GM19324 (cell line): ENCODE data around the gene PGA3.
"Not testable (repeated sequence)": the region's sequence is repeated elsewhere in the genome, so short reads cannot be mapped to it uniquely, and the experiment has no call there.

Experiments
- ATAC-seq: cut with Tn5 transposase; IDR thresholded peaks from one replicate; pipeline ENCODE4 v1.9.1; 2021; ENCODE audit warnings: mild to moderate bottlenecking, moderate library complexity; ENCODE audit not compliant: unreplicated experiment, low FRiP score

Gene PGA3

DNA sequence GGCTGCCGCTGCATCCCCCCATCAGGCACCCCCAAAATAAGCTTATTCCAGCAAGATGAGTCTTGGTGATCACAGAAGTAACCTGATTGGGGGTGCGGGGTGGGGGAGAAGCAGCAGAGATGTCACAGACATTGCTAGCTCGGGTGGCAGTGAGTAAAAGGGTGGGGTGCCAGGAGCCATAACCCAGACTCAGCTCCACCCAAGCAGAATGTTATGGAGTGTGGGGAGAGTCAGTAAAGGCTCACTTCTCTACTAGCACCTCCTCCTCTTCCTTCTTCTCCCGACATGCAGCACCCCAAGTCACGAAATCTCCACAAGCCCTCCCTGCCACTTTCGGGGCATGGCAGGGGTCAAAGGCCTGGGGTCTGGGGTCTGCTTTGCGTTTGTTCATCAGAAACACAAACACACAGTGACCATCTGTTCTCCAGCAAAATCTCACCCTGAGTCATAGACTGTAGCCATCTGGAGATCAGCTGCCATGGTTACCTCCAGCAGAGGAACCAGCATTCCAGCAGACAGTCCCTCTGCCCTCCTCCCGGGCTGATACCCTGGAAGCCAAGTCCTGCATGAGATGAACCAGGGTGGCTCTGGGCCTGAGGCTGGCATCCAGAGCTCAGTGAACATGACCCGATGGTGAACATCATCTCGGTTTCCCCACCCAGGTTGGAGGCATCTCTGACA is 42.1 kb downstream of the PGA3 start:
- ATAC-seq: not testable (repeated sequence)

DNA sequence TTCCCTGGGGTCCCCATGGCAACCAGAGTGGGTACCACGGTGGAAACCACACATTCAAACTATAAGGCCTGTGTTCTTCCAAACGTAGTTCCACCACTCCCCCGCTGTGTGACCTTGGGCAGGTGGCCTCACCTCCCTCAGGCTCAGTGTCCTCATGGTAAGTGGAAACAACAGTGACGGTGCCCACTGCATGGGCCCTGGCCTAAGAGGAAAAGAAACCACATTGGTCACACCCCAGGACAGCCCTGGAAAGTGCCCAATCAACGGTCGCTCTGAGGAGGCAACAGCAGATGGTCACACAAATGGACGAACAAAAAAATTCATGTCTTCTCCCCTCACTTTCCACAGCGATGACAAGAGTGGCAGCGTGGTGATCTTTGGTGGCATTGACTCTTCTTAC is 44.8 kb downstream of the PGA3 start:
- not testable (repeated sequence) for ATAC-seq

DNA sequence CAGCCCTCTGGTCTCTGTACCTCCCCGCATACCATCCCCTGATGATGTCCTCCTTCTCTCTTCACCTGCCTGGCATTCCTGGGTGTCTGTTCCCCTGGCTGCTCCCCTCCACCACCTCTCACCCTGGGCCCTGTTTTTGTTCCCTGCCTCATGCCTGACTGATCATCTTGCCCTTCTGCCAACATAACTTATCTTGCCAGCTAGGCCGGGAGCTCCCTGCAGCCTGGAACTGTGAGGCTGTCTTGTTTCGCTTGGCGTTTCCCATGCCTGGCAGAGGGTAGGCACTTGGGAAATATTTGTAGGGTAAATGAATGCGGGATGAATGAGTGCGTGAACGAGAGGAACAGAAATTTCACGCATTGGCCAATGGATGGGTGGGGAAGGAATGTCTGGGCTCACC is 45.9 kb downstream of the PGA3 start:
- not testable (repeated sequence) for ATAC-seq

DNA sequence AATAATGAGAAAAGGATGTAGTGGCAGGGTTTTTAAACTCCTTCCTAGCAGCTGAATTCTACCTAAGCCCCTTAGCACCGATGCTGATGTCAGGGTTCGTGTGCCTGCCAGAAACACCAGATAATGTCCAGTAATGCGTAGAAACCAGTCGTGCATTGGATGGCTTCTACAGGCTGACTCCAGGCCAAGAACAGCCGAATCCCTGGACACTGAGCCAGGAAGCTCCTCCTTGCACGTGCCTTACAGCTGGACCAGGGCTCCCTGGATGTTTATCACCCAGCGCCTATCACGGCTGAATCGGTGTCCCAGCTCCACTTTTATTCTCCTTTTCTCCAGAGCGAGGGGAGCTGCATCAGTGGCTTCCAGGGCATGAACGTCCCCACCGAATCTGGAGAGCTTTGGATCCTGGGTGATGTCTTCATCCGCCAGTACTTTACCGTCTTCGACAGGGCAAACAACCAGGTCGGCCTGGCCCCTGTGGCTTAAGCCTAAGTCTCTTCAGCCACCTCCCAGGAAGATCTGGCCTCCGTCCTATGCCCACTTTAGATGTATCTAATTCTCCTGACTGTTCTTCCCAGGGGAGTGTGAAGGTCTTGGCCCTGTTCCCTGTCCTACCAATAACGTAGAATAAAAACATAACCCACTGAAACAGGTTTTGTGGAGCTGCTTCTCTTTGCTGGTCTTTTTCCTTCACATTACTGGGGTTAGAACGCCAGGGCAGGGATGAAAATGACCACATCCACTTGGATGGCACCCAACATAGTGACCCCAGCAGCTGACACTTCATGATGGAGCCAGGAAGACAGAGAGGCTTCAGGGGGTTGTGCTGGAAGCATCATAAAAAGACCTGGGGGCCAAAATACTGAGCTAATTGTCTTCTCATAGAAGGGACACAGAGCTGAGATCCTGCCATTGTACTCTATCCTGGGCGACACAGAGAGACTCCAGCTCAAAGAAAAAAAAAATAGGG is 47.8 kb downstream of the PGA3 start:
- ATAC-seq: not testable (repeated sequence)

DNA sequence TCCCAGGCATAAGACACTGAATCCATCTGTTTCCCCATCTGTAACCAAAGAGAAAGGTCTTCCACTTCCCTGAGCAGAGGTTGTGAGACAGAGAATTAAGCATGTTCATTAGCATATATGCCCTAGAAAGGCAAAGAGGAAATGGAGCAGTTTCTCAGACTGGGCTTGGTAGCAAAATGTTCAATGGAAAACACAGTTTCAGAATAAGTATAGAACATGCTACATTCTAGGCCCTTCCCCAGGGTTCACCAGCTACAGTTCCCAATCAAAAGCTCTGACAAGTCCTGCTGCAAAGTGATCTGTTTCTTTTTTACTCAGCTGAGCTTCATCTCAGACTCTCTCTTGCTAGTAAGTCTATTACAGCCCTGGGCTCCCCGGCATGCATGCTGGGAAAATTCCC is 49.0 kb downstream of the PGA3 start:
- ATAC-seq: not testable (repeated sequence)

DNA sequence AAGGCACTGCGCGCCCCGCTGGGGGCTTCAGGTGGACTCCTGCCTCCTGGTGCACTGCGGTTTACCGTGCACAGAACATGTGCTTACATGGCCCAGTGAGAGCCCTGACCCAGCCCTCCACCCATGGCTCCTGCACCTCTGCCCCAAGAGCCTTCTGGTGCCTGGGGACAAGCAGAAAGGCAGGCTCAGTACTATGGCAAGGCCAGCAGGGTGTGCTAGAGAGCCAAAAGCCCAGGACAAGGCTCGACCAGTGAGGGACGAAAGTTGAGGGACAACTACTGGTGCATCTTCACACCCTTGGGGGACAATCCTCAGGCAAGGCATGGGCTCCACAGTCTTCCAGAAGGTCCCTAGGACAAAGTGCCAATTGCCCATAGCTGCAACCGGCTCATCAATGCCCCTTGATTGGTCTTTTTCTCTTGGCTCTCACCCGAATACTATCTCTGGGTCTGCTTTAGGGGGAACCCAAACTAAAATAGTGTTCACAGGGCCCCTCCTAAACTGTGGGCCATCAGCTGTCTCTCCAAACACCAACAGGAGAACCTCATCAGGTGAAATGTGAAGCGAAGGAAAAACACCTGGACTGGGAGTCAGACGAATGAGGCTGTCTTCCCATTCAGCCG is 51.2 kb downstream of the PGA3 start:
- no peak for ATAC-seq

DNA sequence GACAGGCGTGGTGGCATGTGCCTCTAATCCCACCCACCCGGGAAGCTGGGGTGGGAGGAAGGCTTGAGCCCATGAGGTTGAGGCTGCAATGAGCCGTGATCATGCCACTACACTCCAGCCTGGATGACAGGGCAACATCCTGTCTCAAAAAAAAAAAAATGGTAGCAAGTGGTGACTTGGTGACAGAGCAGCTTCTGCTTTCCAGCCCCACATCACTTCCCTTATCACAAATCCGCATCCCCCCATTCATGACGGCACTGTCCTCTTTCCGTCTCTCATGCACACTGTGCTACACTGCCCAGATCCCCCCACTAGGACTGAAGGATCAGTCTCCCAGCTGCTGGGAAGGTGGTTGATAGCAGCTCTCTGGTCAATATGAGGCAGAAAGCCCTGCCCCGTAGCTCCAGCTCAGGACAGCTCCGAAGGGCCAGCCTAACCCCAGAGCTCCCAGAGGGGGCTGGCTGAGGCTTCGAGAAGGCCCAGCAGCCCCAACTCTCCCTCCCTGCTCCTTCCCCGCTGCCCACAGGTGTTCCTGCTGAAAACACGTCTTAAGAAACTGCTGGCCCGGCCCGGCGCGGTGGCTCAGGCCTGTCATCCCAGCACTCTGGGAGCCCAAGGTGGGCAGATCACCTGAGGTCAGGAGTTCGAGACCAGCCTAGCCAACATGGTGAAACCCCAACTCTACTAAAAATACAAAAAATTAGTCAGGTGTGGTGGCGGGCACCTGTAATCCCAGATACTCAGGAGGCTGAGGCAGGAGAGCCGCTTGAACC is 53.6 kb downstream of the PGA3 start:
- ATAC-seq: no peak

DNA sequence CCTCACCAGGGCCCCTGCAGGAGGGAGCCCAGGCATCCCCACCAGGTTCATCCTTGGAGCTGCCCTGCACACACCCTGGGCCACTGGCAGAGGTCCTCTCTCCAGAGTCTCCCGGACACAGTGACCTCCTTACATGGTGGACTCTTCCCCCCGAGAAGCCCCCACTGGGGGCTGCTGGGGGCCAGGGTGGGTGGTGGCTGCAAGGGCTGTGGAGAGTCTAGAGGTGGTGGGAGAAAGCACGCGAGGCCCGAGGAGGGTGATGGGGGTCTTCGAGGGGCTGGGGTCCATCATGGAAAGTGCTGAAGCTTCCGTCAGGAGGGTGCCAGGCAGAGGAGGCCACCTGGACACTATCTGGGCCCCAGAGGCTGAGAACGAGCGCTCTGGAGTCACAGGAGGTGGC is 55.2 kb downstream of the PGA3 start:
- ATAC-seq: no peak

DNA sequence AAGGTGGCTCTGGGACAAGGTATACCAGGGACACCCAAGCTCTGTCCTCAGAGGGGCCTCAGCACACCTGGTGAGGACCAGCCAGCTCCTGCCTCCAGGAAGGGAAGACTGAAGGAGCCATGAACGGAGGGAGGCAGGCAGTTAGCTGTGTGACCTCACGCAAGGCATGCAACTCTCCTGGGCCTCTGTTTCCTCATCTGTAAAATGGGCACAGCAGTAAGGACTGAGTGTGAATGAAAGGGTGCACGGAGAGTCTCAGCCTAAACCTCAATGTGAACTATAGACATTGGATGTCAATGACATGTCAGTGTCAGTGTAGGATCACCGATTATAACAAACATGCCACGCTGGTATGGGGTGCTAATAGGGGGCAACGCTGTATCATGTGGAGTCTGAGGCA is 56.0 kb downstream of the PGA3 start:
- ATAC-seq: no peak
